GM12864 (cell line): ENCODE data around the gene PAX1.

Experiments used
- DNase-seq: peaks from one replicate; pipeline ENCODE4 v3.0.0-alpha.2; 2011; ENCODE audit warnings: low read depth
- H3K4me3 ChIP-seq: 2 replicates; pipeline ENCODE4 v1.5.1; 2011; ENCODE audit warnings: mild to moderate bottlenecking, low read depth, low read length, control low read depth
- TF ChIP-seq, protein P1 (sequence below): IDR thresholded peaks from 2 replicates; pipeline ENCODE4 v1.5.1; 2011; ENCODE audit warnings: low read depth, mild to moderate bottlenecking, moderate library complexity, low read length, control low read depth, inconsistent platforms; ENCODE audit errors: missing control alignments

The PAX1 gene

DNA sequence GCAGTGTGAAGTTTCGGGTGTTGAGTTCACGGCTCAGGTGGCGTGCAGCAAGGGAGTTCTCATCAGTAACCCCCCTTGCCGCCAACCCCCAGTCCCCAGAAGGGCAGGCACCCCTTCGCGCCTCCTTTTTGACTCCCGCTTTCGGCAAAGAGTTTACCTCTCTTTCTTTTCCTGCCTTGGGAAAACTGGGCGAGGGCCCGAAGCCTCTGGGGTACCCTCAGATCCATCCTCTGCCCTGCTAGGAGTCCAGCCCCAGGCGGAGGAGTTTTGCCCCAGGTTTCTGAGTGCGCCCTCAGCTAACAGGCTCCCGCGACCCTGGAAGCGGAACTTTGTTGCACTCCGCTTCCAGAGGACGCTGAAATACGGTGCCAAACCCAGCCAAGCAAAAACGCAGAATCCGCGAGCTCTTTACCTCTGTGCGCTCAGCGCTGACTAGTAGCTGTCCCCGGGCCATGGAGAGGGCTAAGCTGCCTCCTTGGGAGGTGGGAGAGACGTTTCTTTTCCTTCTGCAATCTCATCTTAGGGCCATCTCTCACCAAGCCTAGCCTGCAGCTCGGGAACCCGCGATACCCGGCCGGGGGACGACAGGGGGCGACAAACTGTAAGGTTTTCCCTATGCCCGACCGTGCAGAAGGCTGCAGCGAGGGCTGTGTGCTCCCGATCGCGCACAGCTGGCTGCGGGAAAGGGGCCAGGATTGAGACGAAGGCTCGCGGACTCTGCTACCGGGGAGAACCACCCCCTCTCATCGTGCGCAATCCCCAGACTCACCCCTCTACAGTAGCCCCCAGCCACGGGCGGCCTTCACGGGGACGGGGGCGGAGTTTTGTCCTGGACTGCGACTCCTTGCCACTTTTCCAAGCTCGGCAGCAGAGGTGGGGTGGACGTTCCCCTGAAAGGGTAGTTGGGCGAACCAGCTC lies 2.7 kb upstream of the PAX1 start:
- TF ChIP-seq, protein P1, sequence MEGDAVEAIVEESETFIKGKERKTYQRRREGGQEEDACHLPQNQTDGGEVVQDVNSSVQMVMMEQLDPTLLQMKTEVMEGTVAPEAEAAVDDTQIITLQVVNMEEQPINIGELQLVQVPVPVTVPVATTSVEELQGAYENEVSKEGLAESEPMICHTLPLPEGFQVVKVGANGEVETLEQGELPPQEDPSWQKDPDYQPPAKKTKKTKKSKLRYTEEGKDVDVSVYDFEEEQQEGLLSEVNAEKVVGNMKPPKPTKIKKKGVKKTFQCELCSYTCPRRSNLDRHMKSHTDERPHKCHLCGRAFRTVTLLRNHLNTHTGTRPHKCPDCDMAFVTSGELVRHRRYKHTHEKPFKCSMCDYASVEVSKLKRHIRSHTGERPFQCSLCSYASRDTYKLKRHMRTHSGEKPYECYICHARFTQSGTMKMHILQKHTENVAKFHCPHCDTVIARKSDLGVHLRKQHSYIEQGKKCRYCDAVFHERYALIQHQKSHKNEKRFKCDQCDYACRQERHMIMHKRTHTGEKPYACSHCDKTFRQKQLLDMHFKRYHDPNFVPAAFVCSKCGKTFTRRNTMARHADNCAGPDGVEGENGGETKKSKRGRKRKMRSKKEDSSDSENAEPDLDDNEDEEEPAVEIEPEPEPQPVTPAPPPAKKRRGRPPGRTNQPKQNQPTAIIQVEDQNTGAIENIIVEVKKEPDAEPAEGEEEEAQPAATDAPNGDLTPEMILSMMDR = peak; percentile 46
- H3K4me3 ChIP-seq = no peak overlapping the region
- DNase-seq = no peak

DNA sequence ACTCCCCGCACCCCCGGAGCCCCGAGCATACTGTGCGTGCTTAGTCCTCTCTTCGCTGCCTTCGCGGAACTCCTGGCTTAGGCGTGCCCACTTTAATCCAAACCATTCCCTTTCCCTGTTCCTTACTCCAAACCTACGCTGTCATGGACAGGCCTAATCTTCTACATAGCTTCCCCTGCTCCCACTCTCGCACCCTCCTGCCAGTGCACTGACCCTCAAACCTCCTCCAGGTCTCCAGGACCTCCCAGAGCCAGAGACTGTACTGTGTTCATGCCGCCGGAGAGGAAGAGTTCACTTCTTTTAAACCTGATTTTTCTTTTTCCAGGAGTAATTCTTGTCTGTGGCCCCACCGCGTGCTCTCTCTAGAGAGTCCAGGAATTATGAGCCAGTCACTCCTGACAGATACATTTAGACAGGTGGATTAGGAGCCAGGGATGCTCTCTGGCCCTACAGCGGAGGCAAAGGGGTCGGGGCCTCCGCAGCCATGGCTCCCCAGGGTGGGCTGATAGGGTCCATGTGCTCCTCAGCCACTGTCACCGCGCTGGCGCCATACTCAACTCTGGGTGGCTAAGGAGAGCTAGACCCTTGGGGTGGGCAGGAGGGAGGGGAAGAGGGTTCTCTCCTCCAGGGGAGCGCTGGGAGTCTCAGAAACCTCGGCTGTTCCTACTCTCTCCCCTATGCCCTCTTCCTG lies 1.6 kb upstream of the PAX1 start:
- no peak overlapping the region for H3K4me3 ChIP-seq
- TF ChIP-seq, protein P1 = no peak
- no peak for DNase-seq

DNA sequence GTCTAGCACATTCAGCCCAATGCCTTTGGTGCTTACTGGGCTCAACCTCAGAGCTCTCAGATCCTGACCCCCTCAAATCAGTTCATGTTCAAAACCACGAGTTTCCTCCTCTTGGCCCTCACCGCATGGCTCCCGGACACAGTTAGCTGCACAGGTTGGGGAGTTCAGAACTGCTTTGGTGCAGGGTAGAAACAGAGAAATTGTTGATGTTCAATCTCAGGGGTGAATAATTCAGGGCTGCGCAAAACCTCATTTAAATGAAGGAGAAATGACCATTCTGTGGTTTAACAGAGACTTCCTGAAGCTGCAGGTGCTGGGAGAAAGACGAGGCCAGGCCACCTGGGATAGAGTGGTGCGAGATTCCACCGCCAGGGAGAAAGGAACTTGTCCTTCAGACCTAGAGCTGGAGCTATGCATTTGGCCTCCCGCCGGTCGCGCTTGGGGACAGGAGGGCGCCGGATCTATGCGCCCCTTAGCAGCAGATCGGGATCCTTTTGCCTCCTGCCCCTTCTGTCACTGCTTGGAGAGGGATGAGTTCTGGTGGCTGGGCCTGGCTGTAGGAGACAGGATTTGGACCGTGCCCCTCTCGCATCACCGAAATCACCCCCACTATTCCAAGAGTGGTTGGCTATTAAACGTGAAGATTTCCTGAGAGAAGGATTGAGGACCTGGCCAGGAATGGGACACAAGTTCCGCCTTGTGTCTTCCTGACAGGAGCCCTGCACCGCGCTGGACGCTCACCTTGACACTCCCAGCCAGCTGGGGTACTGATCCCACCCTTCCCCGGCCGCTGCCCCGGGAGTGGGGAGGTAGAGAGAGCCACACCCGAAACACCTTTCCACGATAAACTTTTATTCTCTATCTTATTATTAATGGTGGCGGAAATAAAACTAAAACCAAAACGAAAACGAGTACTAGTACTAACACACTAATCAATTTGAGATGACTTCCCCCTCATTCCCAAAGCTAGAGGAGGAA lies 767 bp upstream of the PAX1 start:
- no peak overlapping the region for H3K4me3 ChIP-seq
- DNase-seq = no peak
- TF ChIP-seq, protein P1 = no peak

DNA sequence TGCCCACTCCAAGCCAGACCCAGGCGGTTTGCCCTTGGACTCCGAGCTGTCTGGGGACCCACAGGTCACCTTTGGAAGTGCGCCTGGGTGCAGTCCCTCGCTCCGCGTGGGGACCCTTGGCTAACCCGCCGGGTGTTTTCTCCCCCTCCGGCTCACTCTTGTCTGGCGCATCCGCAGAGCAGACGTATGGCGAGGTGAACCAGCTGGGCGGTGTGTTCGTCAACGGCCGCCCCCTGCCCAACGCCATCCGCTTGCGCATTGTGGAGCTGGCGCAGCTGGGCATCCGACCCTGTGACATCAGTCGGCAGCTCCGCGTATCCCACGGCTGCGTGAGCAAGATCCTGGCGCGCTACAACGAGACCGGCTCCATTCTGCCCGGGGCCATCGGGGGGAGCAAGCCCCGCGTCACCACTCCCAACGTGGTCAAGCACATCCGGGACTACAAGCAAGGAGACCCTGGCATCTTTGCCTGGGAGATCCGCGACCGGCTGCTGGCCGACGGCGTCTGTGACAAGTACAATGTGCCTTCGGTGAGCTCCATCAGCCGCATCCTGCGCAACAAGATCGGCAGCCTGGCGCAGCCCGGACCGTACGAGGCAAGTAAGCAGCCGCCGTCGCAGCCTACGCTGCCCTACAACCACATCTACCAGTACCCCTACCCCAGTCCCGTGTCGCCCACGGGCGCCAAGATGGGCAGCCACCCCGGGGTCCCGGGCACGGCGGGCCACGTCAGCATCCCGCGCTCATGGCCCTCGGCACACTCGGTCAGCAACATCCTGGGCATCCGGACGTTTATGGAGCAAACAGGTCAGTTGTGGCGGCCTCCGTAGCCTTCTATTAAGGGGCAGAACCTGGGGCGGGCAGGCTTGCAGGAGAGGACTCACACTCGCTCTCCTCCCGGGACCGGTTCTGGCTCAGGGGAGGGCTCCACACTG lies 1.1 kb downstream of the PAX1 start:
- TF ChIP-seq, protein P1 = no peak
- no peak for DNase-seq
- H3K4me3 ChIP-seq = no peak overlapping the region

DNA sequence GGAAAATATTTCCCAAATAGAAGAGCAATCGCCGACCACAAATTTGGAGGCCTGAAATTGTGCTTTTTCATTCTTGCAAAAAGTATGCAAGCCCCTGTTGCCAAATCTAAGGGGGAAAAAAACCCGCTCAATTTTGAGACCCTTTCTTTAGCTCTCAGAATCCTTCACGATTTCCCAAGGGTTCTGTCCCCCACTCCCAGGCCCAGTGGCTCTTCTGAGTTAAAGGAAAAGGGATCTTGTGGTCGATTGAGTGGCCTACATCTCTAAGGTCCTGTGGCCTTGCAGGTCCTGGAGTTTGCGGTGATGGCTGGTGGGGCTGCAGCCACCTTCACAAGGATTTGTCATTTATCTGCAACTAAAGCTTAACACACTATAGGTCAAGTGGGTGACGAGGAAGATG lies 1.8 kb downstream of the PAX1 start:
- TF ChIP-seq, protein P1 = no peak
- no peak for DNase-seq
- H3K4me3 ChIP-seq = no peak overlapping the region
